Measurements from ENCODE around the gene PPAT.

Gene PPAT

GRCh38 chr4:56433280-56433679, 2.1 kb downstream of the PPAT start:
- Histone ChIP-seq H3K9me3 (ENCODE audit: insufficient read depth, low read depth, low read length) (no peaks in the 10 kb centered on the region), H3K4me1 (ENCODE audit: insufficient read depth, low read length) (peaks cover 17% of the 10 kb centered on the region; the same call in 1 of the 2 replicates), H3K36me3 (ENCODE audit: insufficient read depth, low read length) (peaks cover 5% of the 10 kb centered on the region; the same call in 1 of the 2 replicates), H3K4me3 (ENCODE audit: low read length) (peak overlapping the region; percentile 72), H3K9ac (ENCODE audit: low read depth, low read length) (peak overlapping the region; percentile 91), H3K27me3 (ENCODE audit: insufficient read depth, low read length) (no peaks in the 10 kb centered on the region), H3K27ac (ENCODE audit: low read depth, low read length) (no peak overlapping the region)

DNA sequence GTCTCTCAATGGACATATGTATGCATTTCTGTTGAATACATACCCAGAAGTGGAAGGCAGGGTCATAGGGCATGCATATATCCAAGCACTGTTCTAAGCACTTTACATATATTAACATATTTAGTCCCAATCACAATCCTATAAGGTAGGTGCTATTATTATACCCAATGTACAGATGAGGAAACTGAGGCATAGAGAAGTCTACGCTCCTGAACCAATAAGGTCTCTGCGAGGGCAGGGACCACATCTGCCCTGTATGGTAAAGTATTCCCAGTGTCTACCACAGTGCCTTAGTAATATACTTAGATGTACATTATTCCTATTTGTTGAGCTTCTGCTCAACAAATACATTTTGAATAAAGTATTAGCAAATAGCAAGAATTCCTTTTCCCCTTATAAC, 5.2 kb downstream of the PPAT start:
- Histone ChIP-seq H3K27me3 (ENCODE audit: insufficient read depth, low read length) (no peaks in the 10 kb centered on the region), H3K36me3 (ENCODE audit: insufficient read depth, low read length) (peaks cover 15% of the 10 kb centered on the region; the same call in 1 of the 2 replicates), H3K27ac (ENCODE audit: low read depth, low read length) (no peak overlapping the region), H3K4me3 (ENCODE audit: low read length) (no peak overlapping the region), H3K9me3 (ENCODE audit: insufficient read depth, low read depth, low read length) (no peaks in the 10 kb centered on the region), H3K4me1 (ENCODE audit: insufficient read depth, low read length) (peaks cover 19% of the 10 kb centered on the region), H3K9ac (ENCODE audit: low read depth, low read length) (no peak overlapping the region)
- WGBS, result 94% methylated on average over 2 of the region's 2 CpGs

- peaks cover 15% of the 10 kb centered on the region; the same call in 1 of the 2 replicates for H3K36me3 ChIP-seq (ENCODE audit: insufficient read depth, low read length)
- WGBS, result 98% methylated on average over 1 of the region's 1 CpG
- no peak overlapping the region for H3K4me3 ChIP-seq (ENCODE audit: low read length)
- H3K27me3 ChIP-seq (ENCODE audit: insufficient read depth, low read length), result no peaks in the 10 kb centered on the region
- H3K4me1 ChIP-seq (ENCODE audit: insufficient read depth, low read length), result peaks cover 22% of the 10 kb centered on the region
- H3K9me3 ChIP-seq (ENCODE audit: insufficient read depth, low read depth, low read length), result no peaks in the 10 kb centered on the region
- no peak overlapping the region for H3K9ac ChIP-seq (ENCODE audit: low read depth, low read length)
- H3K27ac ChIP-seq (ENCODE audit: low read depth, low read length), result no peak overlapping the region
Measured at GRCh38 chr4:56427179-56427578, 8.2 kb downstream of the PPAT start.

DNA sequence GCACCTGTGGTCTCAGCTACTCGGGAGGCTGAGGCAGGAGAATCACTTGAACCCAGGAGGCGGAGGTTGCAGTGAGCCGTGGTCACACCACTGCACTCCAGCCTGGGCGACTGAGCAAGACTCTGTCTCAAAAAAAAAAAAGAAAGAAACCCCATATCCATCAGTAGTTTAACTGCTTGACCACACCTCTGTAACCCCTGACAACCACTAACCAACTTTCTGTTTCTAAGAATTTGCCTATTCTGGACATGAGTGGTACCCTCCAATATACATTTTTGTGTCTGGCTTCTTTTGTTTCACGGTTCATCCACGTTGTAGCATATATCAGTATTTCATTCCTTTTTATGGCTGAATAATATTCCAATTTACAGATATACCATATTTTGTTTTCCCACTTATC, 9.1 kb downstream of the PPAT start:
- 96% methylated on average over 6 of the region's 6 CpGs for WGBS
- no peak overlapping the region for H3K4me3 ChIP-seq (ENCODE audit: low read length)
- no peak overlapping the region for H3K9ac ChIP-seq (ENCODE audit: low read depth, low read length)
- H3K27ac ChIP-seq (ENCODE audit: low read depth, low read length), result no peak overlapping the region
- peaks cover 14% of the 10 kb centered on the region for H3K36me3 ChIP-seq (ENCODE audit: insufficient read depth, low read length)
- peaks cover 13% of the 10 kb centered on the region for H3K4me1 ChIP-seq (ENCODE audit: insufficient read depth, low read length)
- peaks cover 3% of the 10 kb centered on the region for H3K9me3 ChIP-seq (ENCODE audit: insufficient read depth, low read depth, low read length)
- H3K27me3 ChIP-seq (ENCODE audit: insufficient read depth, low read length), result no peaks in the 10 kb centered on the region

DNA sequence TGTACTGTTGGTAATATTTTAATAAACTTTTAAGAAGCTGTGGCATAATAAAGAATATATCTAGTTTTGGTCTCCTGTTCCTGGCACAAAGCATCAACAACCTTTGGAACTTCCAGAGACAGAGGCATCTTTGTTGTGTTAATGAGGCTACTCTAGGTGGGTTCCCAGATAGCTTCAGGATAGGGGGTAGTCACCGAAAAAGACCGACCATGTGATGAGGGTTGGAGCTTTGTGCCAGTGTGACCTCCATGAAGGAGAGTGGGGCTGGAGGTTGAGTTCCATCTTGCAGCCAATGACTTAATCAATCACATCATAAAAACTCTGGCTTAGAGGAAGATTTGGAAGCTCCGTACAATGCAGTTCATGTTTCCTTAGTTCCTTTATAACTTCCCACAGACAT, 9.9 kb downstream of the PPAT start:
- Histone ChIP-seq H3K36me3 (ENCODE audit: insufficient read depth, low read length) (peaks cover 22% of the 10 kb centered on the region), H3K9ac (ENCODE audit: low read depth, low read length) (no peak overlapping the region), H3K27me3 (ENCODE audit: insufficient read depth, low read length) (no peaks in the 10 kb centered on the region), H3K4me1 (ENCODE audit: insufficient read depth, low read length) (peaks cover 13% of the 10 kb centered on the region), H3K27ac (ENCODE audit: low read depth, low read length) (peak overlapping the region; percentile 44), H3K9me3 (ENCODE audit: insufficient read depth, low read depth, low read length) (peaks cover 3% of the 10 kb centered on the region), H3K4me3 (ENCODE audit: low read length) (peak overlapping the region; percentile 22; the same call in 1 of the 2 replicates)
- WGBS, result 34% methylated on average over 3 of the region's 3 CpGs

GRCh38 chr4:56424697-56425514, 10.5 kb downstream of the PPAT start:
- WGBS, result 88% methylated on average over 5 of the region's 5 CpGs
- H3K4me1 ChIP-seq (ENCODE audit: insufficient read depth, low read length), result peaks cover 13% of the 10 kb centered on the region
- H3K9me3 ChIP-seq (ENCODE audit: insufficient read depth, low read depth, low read length), result peaks cover 3% of the 10 kb centered on the region
- H3K27ac ChIP-seq (ENCODE audit: low read depth, low read length), result peak overlapping the region; percentile 42
- peak overlapping the region; percentile 9; the same call in 1 of the 2 replicates for H3K4me3 ChIP-seq (ENCODE audit: low read length)
- H3K36me3 ChIP-seq (ENCODE audit: insufficient read depth, low read length), result peaks cover 22% of the 10 kb centered on the region
- no peaks in the 10 kb centered on the region for H3K27me3 ChIP-seq (ENCODE audit: insufficient read depth, low read length)
- H3K9ac ChIP-seq (ENCODE audit: low read depth, low read length), result no peak overlapping the region

DNA sequence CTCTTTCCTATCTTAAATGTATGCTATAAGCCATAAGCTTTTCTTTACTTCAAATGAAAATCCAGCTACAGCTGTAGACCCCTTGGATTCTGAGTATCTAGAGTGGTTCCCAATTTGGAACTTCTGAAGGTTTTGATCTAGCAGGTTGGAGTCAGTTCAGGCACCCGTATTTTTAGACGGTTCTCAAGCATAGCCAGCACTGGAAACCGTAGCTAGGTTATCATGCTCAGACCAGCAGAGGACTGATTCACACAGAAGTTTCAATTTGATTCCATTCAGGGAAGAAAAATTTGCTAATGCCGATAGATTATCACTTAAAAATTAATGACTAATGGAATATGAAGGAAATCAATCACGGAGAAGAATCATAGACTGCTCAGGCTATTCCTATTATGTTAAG, 11.2 kb downstream of the PPAT start:
- no peak overlapping the region for H3K27ac ChIP-seq (ENCODE audit: low read depth, low read length)
- WGBS, result 92% methylated on average over 5 of the region's 5 CpGs

DNA sequence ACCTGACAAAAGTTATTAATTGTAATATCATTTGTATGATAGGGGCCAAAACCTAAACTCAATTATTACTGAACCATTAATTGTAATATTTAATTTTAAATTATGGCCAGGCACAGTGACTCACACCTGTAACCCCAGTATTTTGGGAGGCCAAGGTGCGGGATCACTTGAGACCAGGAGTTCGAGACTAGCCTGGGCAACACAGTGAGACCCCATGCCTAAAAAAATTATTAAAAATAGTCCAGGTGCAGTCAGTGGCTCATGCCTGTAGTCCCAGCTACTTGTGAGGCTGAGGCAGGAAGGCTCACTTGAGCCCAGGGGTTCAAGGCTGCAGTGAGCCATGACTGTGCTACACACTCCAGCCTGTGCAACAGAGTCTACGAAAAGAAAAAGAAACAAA, 18.0 kb downstream of the PPAT start:
- Histone ChIP-seq H3K9ac (ENCODE audit: low read depth, low read length) (no peak overlapping the region), H3K27me3 (ENCODE audit: insufficient read depth, low read length) (no peaks in the 10 kb centered on the region), H3K27ac (ENCODE audit: low read depth, low read length) (no peak overlapping the region), H3K4me1 (ENCODE audit: insufficient read depth, low read length) (peaks cover 9% of the 10 kb centered on the region), H3K36me3 (ENCODE audit: insufficient read depth, low read length) (peaks cover 12% of the 10 kb centered on the region), H3K4me3 (ENCODE audit: low read length) (no peak overlapping the region), H3K9me3 (ENCODE audit: insufficient read depth, low read depth, low read length) (peaks cover 3% of the 10 kb centered on the region)
- 96% methylated on average over 3 of the region's 3 CpGs for WGBS

More for the DNA sequence above, 11.2 kb downstream of the PPAT start:
- Histone ChIP-seq H3K9ac (ENCODE audit: low read depth, low read length) (no peak overlapping the region), H3K4me1 (ENCODE audit: insufficient read depth, low read length) (peaks cover 13% of the 10 kb centered on the region), H3K36me3 (ENCODE audit: insufficient read depth, low read length) (peaks cover 22% of the 10 kb centered on the region), H3K4me3 (ENCODE audit: low read length) (no peak overlapping the region), H3K9me3 (ENCODE audit: insufficient read depth, low read depth, low read length) (peaks cover 3% of the 10 kb centered on the region), H3K27me3 (ENCODE audit: insufficient read depth, low read length) (no peaks in the 10 kb centered on the region)

- H3K27ac ChIP-seq (ENCODE audit: low read depth, low read length), result no peak overlapping the region
- H3K9me3 ChIP-seq (ENCODE audit: insufficient read depth, low read depth, low read length), result peaks cover 1% of the 10 kb centered on the region
- WGBS, result 88% methylated on average over 2 of the region's 3 CpGs
- H3K36me3 ChIP-seq (ENCODE audit: insufficient read depth, low read length), result peaks cover 8% of the 10 kb centered on the region
- H3K9ac ChIP-seq (ENCODE audit: low read depth, low read length), result no peak overlapping the region
- H3K27me3 ChIP-seq (ENCODE audit: insufficient read depth, low read length), result no peaks in the 10 kb centered on the region
- no peak overlapping the region for H3K4me3 ChIP-seq (ENCODE audit: low read length)
- H3K4me1 ChIP-seq (ENCODE audit: insufficient read depth, low read length), result peaks cover 17% of the 10 kb centered on the region
Measured at GRCh38 chr4:56416349-56416748, 19.1 kb downstream of the PPAT start.

GRCh38 chr4:56414135-56414670, 21.2 kb downstream of the PPAT start:
- Histone ChIP-seq H3K4me3 (ENCODE audit: low read length) (no peak overlapping the region), H3K9me3 (ENCODE audit: insufficient read depth, low read depth, low read length) (no peaks in the 10 kb centered on the region), H3K36me3 (ENCODE audit: insufficient read depth, low read length) (no peaks in the 10 kb centered on the region), H3K27me3 (ENCODE audit: insufficient read depth, low read length) (no peaks in the 10 kb centered on the region), H3K27ac (ENCODE audit: low read depth, low read length) (no peak overlapping the region), H3K9ac (ENCODE audit: low read depth, low read length) (no peak overlapping the region), H3K4me1 (ENCODE audit: insufficient read depth, low read length) (peaks cover 37% of the 10 kb centered on the region)
- WGBS, result 97% methylated on average over 4 of the region's 4 CpGs

DNA sequence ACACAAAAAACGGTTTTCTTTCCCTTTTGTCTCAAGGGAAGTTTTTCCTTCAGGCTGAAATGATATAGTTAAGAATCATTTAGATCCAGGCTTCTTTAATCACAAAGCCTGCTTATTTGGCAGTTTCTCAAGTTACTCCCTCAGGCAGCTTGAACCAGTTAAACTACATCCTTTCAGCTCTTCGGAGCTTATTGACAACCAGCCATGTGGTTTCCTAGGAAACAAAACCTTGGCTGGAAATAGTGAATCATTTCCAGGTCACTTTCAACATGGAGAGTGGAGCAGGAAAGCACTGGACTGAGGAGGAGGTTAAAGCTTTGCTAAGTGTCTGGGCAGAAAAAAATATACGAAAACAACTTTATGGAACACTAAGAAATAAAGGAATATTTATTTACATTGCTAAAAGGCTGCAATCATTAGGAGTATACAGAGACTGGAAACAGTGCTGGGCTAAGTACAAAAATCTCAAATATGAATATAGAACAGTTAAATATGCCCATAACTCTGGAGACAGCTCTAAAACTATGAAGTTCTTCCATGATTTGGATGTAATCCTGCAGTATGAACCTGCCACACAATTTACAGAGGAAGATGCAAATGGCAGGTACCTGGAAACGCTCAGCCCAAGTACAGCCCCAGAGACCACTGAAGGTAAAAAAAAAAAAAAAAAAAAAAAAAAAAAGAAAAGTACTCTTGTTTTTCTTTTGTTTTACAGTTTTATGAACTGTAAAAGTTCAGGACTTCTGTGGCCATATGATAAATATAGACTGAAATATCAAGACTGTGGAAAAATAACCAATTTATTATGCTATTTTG, 25.0 kb downstream of the PPAT start:
- peak overlapping the region; percentile 64 for H3K9ac ChIP-seq (ENCODE audit: low read depth, low read length)
- H3K4me3 ChIP-seq (ENCODE audit: low read length), result peak overlapping the region; percentile 38
- peaks cover 26% of the 10 kb centered on the region for H3K36me3 ChIP-seq (ENCODE audit: insufficient read depth, low read length)
- WGBS, result 43% methylated on average over 2 of the region's 4 CpGs
- H3K9me3 ChIP-seq (ENCODE audit: insufficient read depth, low read depth, low read length), result no peaks in the 10 kb centered on the region
- peak overlapping the region; percentile 74 for H3K27ac ChIP-seq (ENCODE audit: low read depth, low read length)
- H3K27me3 ChIP-seq (ENCODE audit: insufficient read depth, low read length), result no peaks in the 10 kb centered on the region
- H3K4me1 ChIP-seq (ENCODE audit: insufficient read depth, low read length), result peaks cover 43% of the 10 kb centered on the region
